ENCODE data around the gene MTUS2. TPM values are rescaled to one million over a fixed set of nuclear protein-coding genes. Genes with fewer than 3 reads are reported as not detected.

Gene MTUS2
- polyA plus RNA-seq, 2 of the 4 experiments (the other 2 are of a cell fraction) = not detected

DNA sequence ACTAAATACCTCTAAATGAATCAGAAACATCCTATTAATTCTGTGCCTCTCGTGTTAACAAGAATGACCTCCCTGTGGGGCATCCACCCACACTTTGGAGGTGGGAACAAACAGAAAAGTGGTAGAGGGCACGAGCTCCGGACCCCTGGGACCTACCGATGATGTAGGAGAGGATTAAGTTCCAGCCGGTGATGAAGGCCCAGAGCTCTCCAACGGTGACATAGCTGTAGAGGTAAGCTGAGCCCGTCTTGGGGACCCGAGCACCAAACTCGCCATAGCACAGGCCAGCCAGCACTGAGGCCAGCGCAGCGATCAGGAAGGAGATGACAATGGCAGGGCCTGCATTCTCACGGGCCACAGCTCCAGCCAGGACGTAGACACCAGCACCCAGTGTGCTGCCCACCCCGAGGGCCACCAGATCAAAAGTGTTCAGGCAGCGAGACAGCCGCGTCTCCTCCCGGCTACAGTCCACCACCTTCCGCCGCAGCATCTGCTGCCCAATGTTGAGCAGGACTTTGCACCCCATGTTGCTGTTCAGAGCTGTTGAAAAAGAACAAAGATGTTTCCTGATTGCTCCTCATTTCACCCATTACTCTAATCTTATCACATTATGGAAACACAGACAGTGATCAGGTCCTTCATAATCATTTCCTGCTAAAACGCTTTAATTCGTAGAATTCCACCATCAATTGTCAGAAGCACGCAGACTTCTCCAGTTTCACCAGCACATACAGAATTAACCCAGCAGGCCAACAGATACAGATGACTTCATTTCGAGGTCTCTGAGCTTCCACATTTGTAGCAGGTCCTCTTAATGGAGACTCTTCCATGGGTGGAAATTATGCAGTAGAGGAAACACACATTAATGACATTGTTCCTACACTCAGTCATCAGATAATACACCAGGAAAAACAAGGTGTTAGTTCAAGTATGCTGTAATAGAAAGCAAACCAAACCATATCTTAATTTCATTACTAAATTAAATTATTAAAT is 715.8 kb downstream of the MTUS2 start:
- Histone ChIP-seq H3K9me3 (no peaks in the 10 kb centered on the region), H3K4me3 (no peak overlapping the region), H3K27ac (no peak overlapping the region), H3K4me1 (no peaks in the 10 kb centered on the region), H3K4me2 (no peak overlapping the region)
- TF ChIP-seq, protein P1, sequence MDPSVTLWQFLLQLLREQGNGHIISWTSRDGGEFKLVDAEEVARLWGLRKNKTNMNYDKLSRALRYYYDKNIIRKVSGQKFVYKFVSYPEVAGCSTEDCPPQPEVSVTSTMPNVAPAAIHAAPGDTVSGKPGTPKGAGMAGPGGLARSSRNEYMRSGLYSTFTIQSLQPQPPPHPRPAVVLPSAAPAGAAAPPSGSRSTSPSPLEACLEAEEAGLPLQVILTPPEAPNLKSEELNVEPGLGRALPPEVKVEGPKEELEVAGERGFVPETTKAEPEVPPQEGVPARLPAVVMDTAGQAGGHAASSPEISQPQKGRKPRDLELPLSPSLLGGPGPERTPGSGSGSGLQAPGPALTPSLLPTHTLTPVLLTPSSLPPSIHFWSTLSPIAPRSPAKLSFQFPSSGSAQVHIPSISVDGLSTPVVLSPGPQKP (IDR thresholded peaks at IDR 0.05; ENCODE audit: low read depth, low read length) = no peak
- TF ChIP-seq RARB (CRISPR knock-in tag; IDR thresholded peaks at IDR 0.05) = no peak
- TF ChIP-seq FOXS1 (CRISPR knock-in tag; IDR thresholded peaks at IDR 0.05) = no peak
- TF ChIP-seq, protein P2, sequence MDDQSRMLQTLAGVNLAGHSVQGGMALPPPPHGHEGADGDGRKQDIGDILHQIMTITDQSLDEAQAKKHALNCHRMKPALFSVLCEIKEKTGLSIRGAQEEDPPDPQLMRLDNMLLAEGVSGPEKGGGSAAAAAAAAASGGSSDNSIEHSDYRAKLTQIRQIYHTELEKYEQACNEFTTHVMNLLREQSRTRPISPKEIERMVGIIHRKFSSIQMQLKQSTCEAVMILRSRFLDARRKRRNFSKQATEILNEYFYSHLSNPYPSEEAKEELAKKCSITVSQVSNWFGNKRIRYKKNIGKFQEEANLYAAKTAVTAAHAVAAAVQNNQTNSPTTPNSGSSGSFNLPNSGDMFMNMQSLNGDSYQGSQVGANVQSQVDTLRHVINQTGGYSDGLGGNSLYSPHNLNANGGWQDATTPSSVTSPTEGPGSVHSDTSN (IDR thresholded peaks at IDR 0.05) = no peak
- TF ChIP-seq NR3C1 (IDR thresholded peaks at IDR 0.05) = no peak
- TF ChIP-seq, protein P3, sequence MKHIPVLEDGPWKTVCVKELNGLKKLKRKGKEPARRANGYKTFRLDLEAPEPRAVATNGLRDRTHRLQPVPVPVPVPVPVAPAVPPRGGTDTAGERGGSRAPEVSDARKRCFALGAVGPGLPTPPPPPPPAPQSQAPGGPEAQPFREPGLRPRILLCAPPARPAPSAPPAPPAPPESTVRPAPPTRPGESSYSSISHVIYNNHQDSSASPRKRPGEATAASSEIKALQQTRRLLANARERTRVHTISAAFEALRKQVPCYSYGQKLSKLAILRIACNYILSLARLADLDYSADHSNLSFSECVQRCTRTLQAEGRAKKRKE (CRISPR knock-in tag; IDR thresholded peaks at IDR 0.05; ENCODE audit: low read depth) = no peak
- TF ChIP-seq RFX5 (IDR thresholded peaks at IDR 0.05) = no peak
- FAIRE-seq (no peak), ATAC-seq (no peak), DNase-seq (ENCODE audit: low read depth in 1 of 2, low spot score in 1 of 2) (no peak)
- 94% methylated on average over 21 of the region's 24 CpGs for WGBS (ENCODE audit: missing lambda C conversion rate)
- CTCF ChIA-PET = no interaction called here
- POLR2A ChIA-PET = no interaction called here

DNA sequence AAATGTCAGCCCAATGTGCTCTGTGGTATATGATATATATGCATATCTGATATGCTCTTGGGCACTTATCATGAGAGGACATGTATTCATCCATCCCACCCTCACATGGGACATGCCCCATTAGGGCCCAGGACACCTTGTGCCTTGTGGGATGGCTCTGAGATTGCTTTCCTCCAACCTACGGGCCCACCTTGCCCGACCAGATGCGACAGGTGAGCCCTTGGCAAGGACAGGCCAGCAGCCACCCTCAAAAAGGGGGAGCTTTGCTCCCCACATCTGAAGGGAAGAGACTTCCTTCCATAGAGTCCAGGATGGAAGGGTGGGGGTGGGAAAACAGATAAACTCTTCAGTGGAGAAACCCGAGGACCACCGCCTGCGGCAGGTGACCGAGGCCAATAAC is 716.7 kb downstream of the MTUS2 start:
- Histone ChIP-seq H3K4me3 (no peak overlapping the region), H3K4me2 (no peak overlapping the region), H3K27ac (no peak overlapping the region), H3K4me1 (no peaks in the 10 kb centered on the region), H3K9me3 (no peaks in the 10 kb centered on the region)
- ChIA-PET POLR2A (no interaction called here), CTCF (interaction anchor here (0.5 kb wide), 1 partner anchor 22 kb away, joined by 3 read pairs; no protein-coding TSS in a partner anchor)
- no peak for FAIRE-seq
- 96% methylated on average over 4 of the region's 7 CpGs for WGBS (ENCODE audit: missing lambda C conversion rate)
- no peak for DNase-seq (ENCODE audit: low read depth in 1 of 2, low spot score in 1 of 2)
- TF ChIP-seq CBX8 (IDR thresholded peaks at IDR 0.05) (no peak), FOXS1 (CRISPR knock-in tag; IDR thresholded peaks at IDR 0.05) (no peak), HDAC2 (IDR thresholded peaks at IDR 0.05) (no peak), CHD4 (IDR thresholded peaks at IDR 0.05; ENCODE audit: borderline replicate concordance) (no peak), TFCP2L1 (CRISPR knock-in tag; IDR thresholded peaks at IDR 0.05) (no peak), FOSL2 (IDR thresholded peaks at IDR 0.05) (no peak), FOSL2 (CRISPR knock-in tag; IDR thresholded peaks at IDR 0.05) (no peak), ESRRA (IDR thresholded peaks at IDR 0.05; ENCODE audit: borderline replicate concordance, low read length) (no peak), NR3C1 (IDR thresholded peaks at IDR 0.05) (no peak)
- TF ChIP-seq, protein P4, sequence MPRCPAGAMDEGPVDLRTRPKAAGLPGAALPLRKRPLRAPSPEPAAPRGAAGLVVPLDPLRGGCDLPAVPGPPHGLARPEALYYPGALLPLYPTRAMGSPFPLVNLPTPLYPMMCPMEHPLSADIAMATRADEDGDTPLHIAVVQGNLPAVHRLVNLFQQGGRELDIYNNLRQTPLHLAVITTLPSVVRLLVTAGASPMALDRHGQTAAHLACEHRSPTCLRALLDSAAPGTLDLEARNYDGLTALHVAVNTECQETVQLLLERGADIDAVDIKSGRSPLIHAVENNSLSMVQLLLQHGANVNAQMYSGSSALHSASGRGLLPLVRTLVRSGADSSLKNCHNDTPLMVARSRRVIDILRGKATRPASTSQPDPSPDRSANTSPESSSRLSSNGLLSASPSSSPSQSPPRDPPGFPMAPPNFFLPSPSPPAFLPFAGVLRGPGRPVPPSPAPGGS (IDR thresholded peaks at IDR 0.05) = no peak
- TF ChIP-seq, protein P5, sequence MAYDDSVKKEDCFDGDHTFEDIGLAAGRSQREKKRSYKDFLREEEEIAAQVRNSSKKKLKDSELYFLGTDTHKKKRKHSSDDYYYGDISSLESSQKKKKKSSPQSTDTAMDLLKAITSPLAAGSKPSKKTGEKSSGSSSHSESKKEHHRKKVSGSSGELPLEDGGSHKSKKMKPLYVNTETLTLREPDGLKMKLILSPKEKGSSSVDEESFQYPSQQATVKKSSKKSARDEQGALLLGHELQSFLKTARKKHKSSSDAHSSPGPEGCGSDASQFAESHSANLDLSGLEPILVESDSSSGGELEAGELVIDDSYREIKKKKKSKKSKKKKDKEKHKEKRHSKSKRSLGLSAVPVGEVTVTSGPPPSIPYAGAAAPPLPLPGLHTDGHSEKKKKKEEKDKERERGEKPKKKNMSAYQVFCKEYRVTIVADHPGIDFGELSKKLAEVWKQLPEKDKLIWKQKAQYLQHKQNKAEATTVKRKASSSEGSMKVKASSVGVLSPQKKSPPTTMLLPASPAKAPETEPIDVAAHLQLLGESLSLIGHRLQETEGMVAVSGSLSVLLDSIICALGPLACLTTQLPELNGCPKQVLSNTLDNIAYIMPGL (CRISPR knock-in tag; IDR thresholded peaks at IDR 0.05; ENCODE audit: borderline replicate concordance) = no peak
- no peak for ATAC-seq
